Measurements from ENCODE around the gene GNA12. TPM values are rescaled to one million over a fixed set of nuclear protein-coding genes. Genes with fewer than 3 reads are reported as not detected.

The GNA12 gene
- total and polyA plus RNA-seq, 2 experiments from 2014 or later, result 28.4 to 40.2 TPM

- no peak for TF ChIP-seq CTCF (IDR thresholded peaks at IDR 0.05; ENCODE audit: poor library complexity)
- TF ChIP-seq EZH2 (IDR thresholded peaks at IDR 0.05; ENCODE audit: borderline replicate concordance), result no peak
- no peak for TF ChIP-seq EZH2phosphoT487 (IDR thresholded peaks at IDR 0.05; ENCODE audit: low read depth, severe bottlenecking, unreplicated experiment)
- 89% methylated on average over 45 of the region's 45 CpGs for WGBS (ENCODE audit: low lambda C conversion rate, missing lambda C conversion rate)
Observed at GRCh38 chr7:2730846-2731770, 113.0 kb downstream of the GNA12 start.

DNA sequence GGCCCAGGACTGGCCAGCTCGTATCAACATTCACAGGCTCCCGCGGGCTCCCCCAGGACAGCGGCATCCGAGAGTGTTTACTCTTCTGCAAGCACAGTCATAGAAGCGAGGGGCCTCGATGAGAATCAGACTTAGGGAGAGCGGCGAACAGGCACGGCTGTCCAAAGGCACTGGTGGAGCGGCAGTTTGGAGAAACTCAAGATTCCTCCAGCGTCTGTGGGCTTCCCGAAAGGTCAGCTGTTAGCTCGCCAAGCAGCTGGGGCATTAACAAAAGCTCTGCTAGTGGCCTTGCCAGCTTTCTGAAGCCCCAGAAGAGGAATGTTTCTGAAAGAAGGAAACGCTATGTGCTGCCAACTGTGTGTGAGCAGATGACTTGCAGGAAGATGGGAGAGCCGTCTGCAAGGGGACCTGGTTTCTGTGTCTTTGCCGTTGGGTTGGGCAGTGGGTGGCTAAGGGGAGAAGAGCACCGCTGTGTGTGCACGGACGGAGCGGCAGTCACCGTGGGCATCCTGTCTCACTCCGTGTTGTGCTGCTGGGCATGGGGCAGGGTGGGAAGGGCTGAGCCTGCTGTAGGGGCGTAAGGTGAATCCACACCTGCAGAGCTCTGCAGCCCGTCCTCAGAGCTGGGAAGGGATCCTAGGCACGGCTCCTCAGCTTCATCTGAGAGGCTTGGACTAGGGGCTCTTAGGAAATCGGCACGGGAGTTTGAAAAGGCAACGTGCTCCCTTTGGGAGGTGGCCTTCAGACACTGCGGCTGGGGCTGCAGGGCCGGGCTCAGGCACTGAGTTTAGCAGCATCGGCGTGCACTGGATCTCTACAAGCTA, 114.0 kb downstream of the GNA12 start:
- no peak overlapping the region for H2AFZ ChIP-seq
- peaks cover 14% of the 10 kb centered on the region for H3K4me1 ChIP-seq (ENCODE audit: insufficient read depth)
- WGBS (ENCODE audit: low lambda C conversion rate, missing lambda C conversion rate), result 87% methylated on average over 33 of the region's 33 CpGs
- no peaks in the 10 kb centered on the region for H3K36me3 ChIP-seq (replicated peaks; ENCODE audit: insufficient read depth, low read depth)
- no peaks in the 10 kb centered on the region for H3K9me3 ChIP-seq (ENCODE audit: low read depth)
- peaks cover 13% of the 10 kb centered on the region for H3K79me2 ChIP-seq
- DNase-seq (ENCODE audit: low spot score), result no peak
- H3K4me2 ChIP-seq, result no peak overlapping the region
- H4K20me1 ChIP-seq (ENCODE audit: insufficient read depth, poor library complexity, severe bottlenecking), result no peaks in the 10 kb centered on the region
- TF ChIP-seq EZH2phosphoT487 (IDR thresholded peaks at IDR 0.05; ENCODE audit: low read depth, severe bottlenecking, unreplicated experiment) (no peak), CTCF (IDR thresholded peaks at IDR 0.05; ENCODE audit: poor library complexity) (no peak), EZH2 (IDR thresholded peaks at IDR 0.05; ENCODE audit: borderline replicate concordance) (no peak)
- H3K9me2 ChIP-seq (replicated peaks; ENCODE audit: insufficient read depth), result no peaks in the 10 kb centered on the region
- H3K27ac ChIP-seq, result peak overlapping the region; percentile 43
- no peaks in the 10 kb centered on the region for H3K27me3 ChIP-seq
- H3K4me3 ChIP-seq, result no peak overlapping the region

More at GRCh38 chr7:2730846-2731770, 113.0 kb downstream of the GNA12 start:
- no peaks in the 10 kb centered on the region for H3K9me3 ChIP-seq (ENCODE audit: low read depth)
- H3K4me2 ChIP-seq, result no peak overlapping the region
- H3K27ac ChIP-seq, result peak overlapping the region; percentile 43
- no peak overlapping the region for H2AFZ ChIP-seq
- DNase-seq (ENCODE audit: low spot score), result no peak
- H3K4me1 ChIP-seq (ENCODE audit: insufficient read depth), result peaks cover 14% of the 10 kb centered on the region
- no peaks in the 10 kb centered on the region for H3K36me3 ChIP-seq (replicated peaks; ENCODE audit: insufficient read depth, low read depth)
- H3K27me3 ChIP-seq, result no peaks in the 10 kb centered on the region
- no peaks in the 10 kb centered on the region for H3K9me2 ChIP-seq (replicated peaks; ENCODE audit: insufficient read depth)
- peaks cover 16% of the 10 kb centered on the region for H3K79me2 ChIP-seq
- H4K20me1 ChIP-seq (ENCODE audit: insufficient read depth, poor library complexity, severe bottlenecking), result no peaks in the 10 kb centered on the region
- no peak overlapping the region for H3K4me3 ChIP-seq

GRCh38 chr7:2729031-2729892, 114.8 kb downstream of the GNA12 start:
- H3K27ac ChIP-seq, result peak overlapping the region; percentile 43
- no peak overlapping the region for H3K4me2 ChIP-seq

More at GRCh38 chr7:2729031-2729892, 114.8 kb downstream of the GNA12 start:
- no peak for DNase-seq (ENCODE audit: low spot score)
- H3K4me1 ChIP-seq (ENCODE audit: insufficient read depth), result peaks cover 14% of the 10 kb centered on the region
- no peaks in the 10 kb centered on the region for H3K9me2 ChIP-seq (replicated peaks; ENCODE audit: insufficient read depth)
- H3K27me3 ChIP-seq, result no peaks in the 10 kb centered on the region
- H3K79me2 ChIP-seq, result peaks cover 8% of the 10 kb centered on the region
- H3K36me3 ChIP-seq (replicated peaks; ENCODE audit: insufficient read depth, low read depth), result no peaks in the 10 kb centered on the region
- TF ChIP-seq EZH2 (IDR thresholded peaks at IDR 0.05; ENCODE audit: borderline replicate concordance) (no peak), EZH2phosphoT487 (IDR thresholded peaks at IDR 0.05; ENCODE audit: low read depth, severe bottlenecking, unreplicated experiment) (no peak), CTCF (IDR thresholded peaks at IDR 0.05; ENCODE audit: poor library complexity) (no peak)
- H2AFZ ChIP-seq, result no peak overlapping the region
- H3K9me3 ChIP-seq (ENCODE audit: low read depth), result no peaks in the 10 kb centered on the region
- H4K20me1 ChIP-seq (ENCODE audit: insufficient read depth, poor library complexity, severe bottlenecking), result no peaks in the 10 kb centered on the region
- no peak overlapping the region for H3K4me3 ChIP-seq
- 92% methylated on average over 37 of the region's 37 CpGs for WGBS (ENCODE audit: low lambda C conversion rate, missing lambda C conversion rate)

Data from hepatocyte (in vitro differentiated cells).